OCI-LY3 (cell line): ENCODE measurements around the gene BBX.

Experiments used
- H2AFZ ChIP-seq: fragments of 200-600, 300-600 bp; shearing (Covaris generic); 2 replicates; pipeline ENCODE4 v1.6.0; 2014; ENCODE audit warnings: antibody characterized with exemption, low read depth, low read length
- H3K27ac ChIP-seq: fragments of 200-600, 300-600 bp; sonication (generic); 2 replicates; pipeline ENCODE4 v1.5.1; 2014; ENCODE audit warnings: mild to moderate bottlenecking, low read length, moderate library complexity, mixed read lengths
- H3K27me3 ChIP-seq: fragments of 200-600, 300-600 bp; sonication (generic); 2 replicates; pipeline ENCODE4 v1.6.1; 2014; ENCODE audit warnings: low read depth, low read length, mixed read lengths
- H3K36me3 ChIP-seq: fragments of 200-600, 300-600 bp; sonication (generic); replicated peaks from 2 replicates; pipeline ENCODE3; 2014; ENCODE audit warnings: low read depth, low read length, mixed read lengths
- H3K4me1 ChIP-seq: fragments of 300-600, 200-600 bp; sonication (generic); 2 replicates; pipeline ENCODE4 v1.6.1; 2014; ENCODE audit warnings: low read length, mixed read lengths
- H3K4me2 ChIP-seq: fragments of 200-600, 300-600 bp; sonication (generic); 2 replicates; pipeline ENCODE4 v1.6.1; 2014; ENCODE audit warnings: low read length, mixed read lengths
- H3K4me3 ChIP-seq: fragments of 300-600, 200-600 bp; sonication (generic); 2 replicates; pipeline ENCODE4 v1.5.1; 2014; ENCODE audit warnings: antibody characterized with exemption, mild to moderate bottlenecking, low read length, moderate library complexity
- H3K79me2 ChIP-seq: fragments of 300-600, 200-600 bp; shearing (Covaris generic); 2 replicates; pipeline ENCODE4 v1.6.1; 2014; ENCODE audit warnings: mild to moderate bottlenecking, low read length, mixed read lengths
- H3K9ac ChIP-seq: fragments of 300-600, 200-600 bp; shearing (Covaris generic); 2 replicates; pipeline ENCODE4 v1.6.0; 2014; ENCODE audit warnings: mild to moderate bottlenecking, low read length, moderate library complexity
- H3K9me3 ChIP-seq: fragments of 200-600, 300-600 bp; shearing (Covaris generic); 2 replicates; pipeline ENCODE4 v1.6.1; 2014; ENCODE audit warnings: low read length, mixed read lengths; ENCODE audit not compliant: insufficient read depth
- H4K20me1 ChIP-seq: fragments of 200-600, 300-600 bp; sonication (generic); 2 replicates; pipeline ENCODE4 v1.6.1; 2016; ENCODE audit warnings: low read length, mixed read lengths; ENCODE audit not compliant: insufficient read depth
- EZH2phosphoT487 ChIP-seq: fragments of 200-600 bp; shearing (Covaris generic); IDR thresholded peaks from 2 replicates; pipeline ENCODE4 v1.6.1; 2018; ENCODE audit warnings: antibody characterized with exemption, mixed run types, low read depth
- TF ChIP-seq, protein P1 (sequence below): fragments of 200-600, 300-600 bp; sonication (generic); IDR thresholded peaks from 2 replicates; pipeline ENCODE4 v1.5.1; 2014; ENCODE audit warnings: antibody characterized with exemption, low read length, low read depth

BBX gene

GRCh38 chr3:107493134-107493533, 29.6 kb upstream of the BBX start:
- no peak for TF ChIP-seq EZH2phosphoT487
- TF ChIP-seq, protein P1, sequence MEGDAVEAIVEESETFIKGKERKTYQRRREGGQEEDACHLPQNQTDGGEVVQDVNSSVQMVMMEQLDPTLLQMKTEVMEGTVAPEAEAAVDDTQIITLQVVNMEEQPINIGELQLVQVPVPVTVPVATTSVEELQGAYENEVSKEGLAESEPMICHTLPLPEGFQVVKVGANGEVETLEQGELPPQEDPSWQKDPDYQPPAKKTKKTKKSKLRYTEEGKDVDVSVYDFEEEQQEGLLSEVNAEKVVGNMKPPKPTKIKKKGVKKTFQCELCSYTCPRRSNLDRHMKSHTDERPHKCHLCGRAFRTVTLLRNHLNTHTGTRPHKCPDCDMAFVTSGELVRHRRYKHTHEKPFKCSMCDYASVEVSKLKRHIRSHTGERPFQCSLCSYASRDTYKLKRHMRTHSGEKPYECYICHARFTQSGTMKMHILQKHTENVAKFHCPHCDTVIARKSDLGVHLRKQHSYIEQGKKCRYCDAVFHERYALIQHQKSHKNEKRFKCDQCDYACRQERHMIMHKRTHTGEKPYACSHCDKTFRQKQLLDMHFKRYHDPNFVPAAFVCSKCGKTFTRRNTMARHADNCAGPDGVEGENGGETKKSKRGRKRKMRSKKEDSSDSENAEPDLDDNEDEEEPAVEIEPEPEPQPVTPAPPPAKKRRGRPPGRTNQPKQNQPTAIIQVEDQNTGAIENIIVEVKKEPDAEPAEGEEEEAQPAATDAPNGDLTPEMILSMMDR: no peak
- Histone ChIP-seq H4K20me1 (no peaks in the 10 kb centered on the region), H3K4me1 (peaks cover 2% of the 10 kb centered on the region; the same call in 1 of the 2 replicates), H3K27ac (no peak overlapping the region), H3K4me2 (no peak overlapping the region), H3K36me3 (no peaks in the 10 kb centered on the region), H3K9ac (no peak overlapping the region), H3K4me3 (no peak overlapping the region), H3K79me2 (no peaks in the 10 kb centered on the region), H2AFZ (no peak overlapping the region), H3K9me3 (no peaks in the 10 kb centered on the region), H3K27me3 (no peaks in the 10 kb centered on the region)

DNA sequence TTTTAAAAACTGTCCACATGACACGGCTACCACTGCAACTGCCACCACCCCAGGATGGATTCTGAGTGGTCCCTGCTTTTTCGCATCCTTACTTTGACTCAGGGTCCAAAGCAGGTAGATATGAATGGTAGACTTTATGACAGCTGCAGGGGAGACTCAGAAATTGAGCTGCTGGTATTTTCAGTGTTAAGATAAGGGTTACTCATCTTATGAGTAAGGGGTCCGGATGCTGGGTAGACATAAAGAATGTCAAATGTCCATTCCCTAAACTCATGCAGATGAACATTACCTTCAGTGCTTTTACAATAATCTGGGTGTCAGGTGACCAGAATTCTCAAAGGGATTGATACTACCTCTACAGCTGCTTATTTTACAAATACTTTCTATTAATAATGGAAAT, 25.9 kb upstream of the BBX start:
- Histone ChIP-seq H3K9me3 (no peaks in the 10 kb centered on the region), H3K9ac (no peak overlapping the region), H3K36me3 (no peaks in the 10 kb centered on the region)

DNA sequence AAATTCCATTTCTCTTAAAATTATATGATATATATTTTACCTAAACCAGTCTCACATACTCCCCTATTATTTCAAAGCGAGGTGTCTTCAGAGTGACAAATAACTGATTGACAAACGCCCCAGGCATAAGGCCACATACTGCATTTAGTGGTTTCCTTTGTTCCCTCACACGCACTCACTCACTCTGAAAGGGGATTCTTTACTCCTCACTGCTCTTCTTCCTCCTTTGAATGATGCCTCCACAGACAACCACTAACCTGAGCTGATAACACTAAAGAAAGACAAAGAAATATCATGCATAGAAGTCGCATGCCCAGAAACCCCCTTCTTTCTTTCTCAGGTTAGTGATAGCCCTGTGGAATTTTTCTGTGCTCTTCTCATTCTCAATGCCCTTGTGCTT, 24.1 kb upstream of the BBX start:
- H3K36me3 ChIP-seq: no peaks in the 10 kb centered on the region
- H4K20me1 ChIP-seq: no peaks in the 10 kb centered on the region
- H3K27ac ChIP-seq: no peak overlapping the region
- H3K4me2 ChIP-seq: no peak overlapping the region
- no peak overlapping the region for H3K4me3 ChIP-seq
- no peaks in the 10 kb centered on the region for H3K79me2 ChIP-seq
- H3K9me3 ChIP-seq: no peaks in the 10 kb centered on the region
- no peak overlapping the region for H2AFZ ChIP-seq
- H3K9ac ChIP-seq: no peak overlapping the region
- no peaks in the 10 kb centered on the region for H3K27me3 ChIP-seq
- TF ChIP-seq, protein P1: no peak
- TF ChIP-seq EZH2phosphoT487: no peak
- H3K4me1 ChIP-seq: peaks cover 2% of the 10 kb centered on the region; the same call in 1 of the 2 replicates

More for the DNA sequence above, 25.9 kb upstream of the BBX start:
- H3K27ac ChIP-seq: no peak overlapping the region
- peaks cover 2% of the 10 kb centered on the region; the same call in 1 of the 2 replicates for H3K4me1 ChIP-seq
- H3K4me2 ChIP-seq: no peak overlapping the region
- no peak overlapping the region for H3K4me3 ChIP-seq
- no peak for TF ChIP-seq EZH2phosphoT487
- TF ChIP-seq, protein P1: no peak
- H3K79me2 ChIP-seq: no peaks in the 10 kb centered on the region
- no peak overlapping the region for H2AFZ ChIP-seq
- no peaks in the 10 kb centered on the region for H3K27me3 ChIP-seq
- no peaks in the 10 kb centered on the region for H4K20me1 ChIP-seq

DNA sequence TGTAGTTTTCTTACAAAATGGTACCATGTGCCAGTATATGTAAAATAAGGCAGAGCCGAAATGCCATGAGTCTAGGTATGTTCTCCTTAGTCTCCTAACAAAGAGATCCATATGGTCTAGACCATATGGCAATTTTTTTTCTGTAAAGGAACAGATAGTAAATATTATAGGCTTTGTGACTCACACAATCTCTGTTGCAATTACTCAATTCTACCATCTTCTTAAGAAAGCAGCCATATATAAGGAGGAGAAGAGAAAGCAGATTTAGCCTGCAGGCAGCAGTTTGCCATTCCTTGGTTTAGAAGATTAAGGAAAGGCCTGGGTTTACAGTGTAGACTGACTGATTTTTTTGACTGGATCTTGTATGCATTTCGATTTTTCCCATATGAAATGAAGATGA, 16.3 kb upstream of the BBX start:
- no peak overlapping the region for H2AFZ ChIP-seq
- H3K27me3 ChIP-seq: peaks cover 4% of the 10 kb centered on the region; the same call in 1 of the 2 replicates
- no peak overlapping the region for H3K9ac ChIP-seq
- H3K4me1 ChIP-seq: no peaks in the 10 kb centered on the region
- TF ChIP-seq, protein P1: no peak
- TF ChIP-seq EZH2phosphoT487: no peak
- no peaks in the 10 kb centered on the region for H4K20me1 ChIP-seq
- no peaks in the 10 kb centered on the region for H3K9me3 ChIP-seq
- H3K4me3 ChIP-seq: no peak overlapping the region
- no peak overlapping the region for H3K27ac ChIP-seq
- H3K4me2 ChIP-seq: no peak overlapping the region
- no peaks in the 10 kb centered on the region for H3K36me3 ChIP-seq
- no peaks in the 10 kb centered on the region for H3K79me2 ChIP-seq
